HFFc6 (cell line): Measurements from ENCODE around the gene CCL4. TPM values are rescaled to one million over a fixed set of nuclear protein-coding genes. Genes with fewer than 3 reads are reported as not detected.

Experiments used
- DNase-seq: peaks from one replicate; pipeline ENCODE4 v3.0.0-alpha.2; 2018
- H3K27ac Mint-ChIP-seq: 2 replicates; pipeline ENCODE4 v1.8.0; 2020; ENCODE audit warnings: mild to moderate bottlenecking, mixed read lengths
- H3K27me3 Mint-ChIP-seq: 2 replicates; pipeline ENCODE4 v1.8.0; 2021; ENCODE audit warnings: mild to moderate bottlenecking, moderate library complexity, mixed read lengths; ENCODE audit not compliant: insufficient read depth
- H3K36me3 Mint-ChIP-seq: 2 replicates; pipeline ENCODE4 v1.8.0; 2021; ENCODE audit warnings: low read depth, mixed read lengths
- H3K4me1 Mint-ChIP-seq: 2 replicates; pipeline ENCODE4 v1.8.0; 2020; ENCODE audit warnings: low read depth, mixed read lengths
- H3K4me3 Mint-ChIP-seq: 2 replicates; pipeline ENCODE4 v1.8.0; 2020; ENCODE audit warnings: mild to moderate bottlenecking, moderate library complexity, mixed read lengths
- H3K9me3 Mint-ChIP-seq: 2 replicates; pipeline ENCODE4 v1.8.0; 2020; ENCODE audit warnings: mild to moderate bottlenecking, mixed read lengths
- total RNA-seq, 6 experiments: library from RNA; stranded (reverse); fragmentation: NEBNext Ultra II Directional; extraction: Animal tissue kit (Norgen Biotek cat#: 25700); gene quantifications; 2 replicates in 1 of 6; 3 replicates in 5 of 6; pipeline ENCODE4 v1.2.3, GENCODE V29; 2021
- TF ChIP-seq, protein P1 (sequence below): fragments of 200-600 bp; sonication (generic); IDR thresholded peaks from 2 replicates; pipeline ENCODE4 v1.5.0; 2021; ENCODE audit warnings: antibody characterized with exemption, mild to moderate bottlenecking

The CCL4 gene
- total RNA-seq, 6 experiments from 2014 or later = not detected

GRCh38 chr17:36063786-36064541 lies 39.7 kb upstream of the CCL4 start, which contains the start of gene CCL18:
TSS of gene CCL18 (plus strand) at chr17:36064272. CDS start at chr17:36064343, 71 bp downstream.
- Mint-ChIP-seq H3K36me3 (no peaks in the 10 kb centered on the region), H3K27ac (no peak within 1 kb of the TSS), H3K4me1 (no peaks in the 10 kb centered on the region), H3K4me3 (no peak within 1 kb of the TSS), H3K27me3 (no peaks in the 10 kb centered on the region; the same call in 1 of the 2 replicates), H3K9me3 (peaks cover 24% of the 10 kb centered on the region)
- DNase-seq = no peak
- TF ChIP-seq, protein P1, sequence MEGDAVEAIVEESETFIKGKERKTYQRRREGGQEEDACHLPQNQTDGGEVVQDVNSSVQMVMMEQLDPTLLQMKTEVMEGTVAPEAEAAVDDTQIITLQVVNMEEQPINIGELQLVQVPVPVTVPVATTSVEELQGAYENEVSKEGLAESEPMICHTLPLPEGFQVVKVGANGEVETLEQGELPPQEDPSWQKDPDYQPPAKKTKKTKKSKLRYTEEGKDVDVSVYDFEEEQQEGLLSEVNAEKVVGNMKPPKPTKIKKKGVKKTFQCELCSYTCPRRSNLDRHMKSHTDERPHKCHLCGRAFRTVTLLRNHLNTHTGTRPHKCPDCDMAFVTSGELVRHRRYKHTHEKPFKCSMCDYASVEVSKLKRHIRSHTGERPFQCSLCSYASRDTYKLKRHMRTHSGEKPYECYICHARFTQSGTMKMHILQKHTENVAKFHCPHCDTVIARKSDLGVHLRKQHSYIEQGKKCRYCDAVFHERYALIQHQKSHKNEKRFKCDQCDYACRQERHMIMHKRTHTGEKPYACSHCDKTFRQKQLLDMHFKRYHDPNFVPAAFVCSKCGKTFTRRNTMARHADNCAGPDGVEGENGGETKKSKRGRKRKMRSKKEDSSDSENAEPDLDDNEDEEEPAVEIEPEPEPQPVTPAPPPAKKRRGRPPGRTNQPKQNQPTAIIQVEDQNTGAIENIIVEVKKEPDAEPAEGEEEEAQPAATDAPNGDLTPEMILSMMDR = no peak

- Mint-ChIP-seq H3K27me3 (no peaks in the 10 kb centered on the region; the same call in 1 of the 2 replicates), H3K9me3 (peaks cover 23% of the 10 kb centered on the region), H3K36me3 (no peaks in the 10 kb centered on the region), H3K4me1 (no peaks in the 10 kb centered on the region), H3K27ac (no peak overlapping the region), H3K4me3 (no peak overlapping the region)
- DNase-seq = no peak
- TF ChIP-seq, protein P1 = no peak
Observed at GRCh38 chr17:36066365-36066985, 37.2 kb upstream of the CCL4 start.

GRCh38 chr17:36068524-36068923 lies 35.1 kb upstream of the CCL4 start:
- H3K9me3 Mint-ChIP-seq = peaks cover 14% of the 10 kb centered on the region
- DNase-seq = no peak
- no peaks in the 10 kb centered on the region; the same call in 1 of the 2 replicates for H3K27me3 Mint-ChIP-seq
- TF ChIP-seq, protein P1 = no peak
- H3K27ac Mint-ChIP-seq = no peak overlapping the region
- no peaks in the 10 kb centered on the region for H3K36me3 Mint-ChIP-seq
- H3K4me1 Mint-ChIP-seq = no peaks in the 10 kb centered on the region
- H3K4me3 Mint-ChIP-seq = no peak overlapping the region

GRCh38 chr17:36069136-36069535 lies 34.5 kb upstream of the CCL4 start:
- Mint-ChIP-seq H3K27me3 (no peaks in the 10 kb centered on the region; the same call in 1 of the 2 replicates), H3K4me3 (no peak overlapping the region), H3K36me3 (no peaks in the 10 kb centered on the region), H3K9me3 (peaks cover 13% of the 10 kb centered on the region), H3K27ac (no peak overlapping the region), H3K4me1 (no peaks in the 10 kb centered on the region)
- DNase-seq = no peak
- TF ChIP-seq, protein P1 = no peak

- DNase-seq = no peak
- Mint-ChIP-seq H3K4me1 (no peaks in the 10 kb centered on the region), H3K36me3 (no peaks in the 10 kb centered on the region), H3K27ac (no peak overlapping the region), H3K4me3 (no peak overlapping the region), H3K9me3 (peaks cover 12% of the 10 kb centered on the region), H3K27me3 (no peaks in the 10 kb centered on the region; the same call in 1 of the 2 replicates)
- TF ChIP-seq, protein P1 = no peak
Observed at GRCh38 chr17:36070427-36070826, 33.2 kb upstream of the CCL4 start.
